ENCODE results near the gene TRDMT1.

The TRDMT1 gene

DNA sequence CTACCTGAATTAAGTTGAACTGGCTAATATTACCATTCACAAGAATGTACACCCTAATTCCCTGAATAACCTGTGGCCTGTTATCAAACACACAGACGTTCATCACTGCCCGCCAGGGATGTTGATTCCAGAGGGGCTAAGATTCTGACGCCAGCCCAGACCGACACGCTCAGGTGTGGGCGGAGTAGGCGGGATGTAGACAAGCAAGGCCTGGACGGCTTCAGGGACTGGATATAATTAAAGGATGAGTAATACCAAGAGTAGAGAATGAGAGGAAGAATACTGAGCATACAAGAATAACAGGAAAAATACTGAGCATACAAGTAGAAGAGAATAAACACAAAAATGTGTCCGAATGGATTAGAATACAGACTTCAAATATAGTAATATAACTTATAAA, 100.9 kb downstream of the TRDMT1 start:
- DNase-seq (ENCODE audit: low read depth in 2 of 2): no peak

DNA sequence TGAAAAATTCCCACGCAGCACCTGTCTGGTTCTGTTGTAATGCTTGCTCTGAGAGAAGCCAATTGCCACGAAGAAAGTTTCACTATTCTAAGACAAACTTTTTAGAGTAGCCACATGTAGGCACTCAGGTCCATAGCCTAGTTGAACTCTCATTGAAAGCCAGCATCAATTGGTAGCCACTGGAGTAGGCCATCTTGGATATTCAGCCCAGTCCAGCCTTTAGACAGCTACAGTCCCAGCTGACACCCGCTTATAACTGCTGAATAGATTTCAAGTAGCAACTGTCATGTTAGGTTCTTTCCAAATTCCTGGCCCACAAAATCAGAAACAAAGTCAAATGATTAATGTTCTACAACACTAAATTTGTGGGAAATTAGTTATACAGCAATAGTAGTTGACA, 103.5 kb downstream of the TRDMT1 start:
- no peak for DNase-seq (ENCODE audit: low read depth in 2 of 2)

All from stimulated activated CD4-positive, alpha-beta T cell treated with anti-CD3 and anti-CD28 coated beads, Interleukin-12 subunit alpha, Interleukin-12 subunit beta, amount 100 ng/mL, for 24 hours (primary cell).